ENCODE results near the gene NME2. TPM values are rescaled to one million over a fixed set of nuclear protein-coding genes. Genes with fewer than 3 reads are reported as not detected.

NME2 gene
- total and polyA plus RNA-seq, 2 experiments from 2014 or later = 393 to 585 TPM

DNA sequence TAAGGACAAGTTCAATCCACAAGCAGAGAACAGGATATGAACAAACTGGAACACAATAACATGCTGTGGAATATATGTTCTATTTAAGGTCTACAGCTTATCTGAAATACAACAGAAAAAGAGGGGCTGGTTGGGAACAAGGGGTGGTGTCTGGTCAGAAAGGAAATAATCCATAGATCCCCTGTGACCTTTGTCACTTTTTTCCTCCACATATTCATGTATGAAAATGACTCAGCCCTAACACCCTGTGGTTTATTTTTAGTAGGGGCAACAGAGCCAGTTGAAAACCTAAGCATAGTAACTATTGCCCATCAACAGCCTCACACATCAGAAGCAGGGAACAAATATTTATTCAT, 33.3 kb upstream of the NME2 start:
- Histone ChIP-seq H3K27ac (no peak overlapping the region), H3K27me3 (no peaks in the 10 kb centered on the region), H3K9me3 (ENCODE audit: low read depth) (no peaks in the 10 kb centered on the region), H3K36me3 (no peaks in the 10 kb centered on the region), H3K4me3 (no peak overlapping the region), H3K4me1 (ENCODE audit: low read depth) (no peaks in the 10 kb centered on the region)
- peak in 1 of 2 donors; percentile 13 for DNase-seq (ENCODE audit: low read depth in 1 of 2, low spot score in 1 of 2)
- TF ChIP-seq, protein P1, sequence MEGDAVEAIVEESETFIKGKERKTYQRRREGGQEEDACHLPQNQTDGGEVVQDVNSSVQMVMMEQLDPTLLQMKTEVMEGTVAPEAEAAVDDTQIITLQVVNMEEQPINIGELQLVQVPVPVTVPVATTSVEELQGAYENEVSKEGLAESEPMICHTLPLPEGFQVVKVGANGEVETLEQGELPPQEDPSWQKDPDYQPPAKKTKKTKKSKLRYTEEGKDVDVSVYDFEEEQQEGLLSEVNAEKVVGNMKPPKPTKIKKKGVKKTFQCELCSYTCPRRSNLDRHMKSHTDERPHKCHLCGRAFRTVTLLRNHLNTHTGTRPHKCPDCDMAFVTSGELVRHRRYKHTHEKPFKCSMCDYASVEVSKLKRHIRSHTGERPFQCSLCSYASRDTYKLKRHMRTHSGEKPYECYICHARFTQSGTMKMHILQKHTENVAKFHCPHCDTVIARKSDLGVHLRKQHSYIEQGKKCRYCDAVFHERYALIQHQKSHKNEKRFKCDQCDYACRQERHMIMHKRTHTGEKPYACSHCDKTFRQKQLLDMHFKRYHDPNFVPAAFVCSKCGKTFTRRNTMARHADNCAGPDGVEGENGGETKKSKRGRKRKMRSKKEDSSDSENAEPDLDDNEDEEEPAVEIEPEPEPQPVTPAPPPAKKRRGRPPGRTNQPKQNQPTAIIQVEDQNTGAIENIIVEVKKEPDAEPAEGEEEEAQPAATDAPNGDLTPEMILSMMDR (IDR thresholded peaks at IDR 0.05; ENCODE audit: low read depth, low read length) = no peak

DNA sequence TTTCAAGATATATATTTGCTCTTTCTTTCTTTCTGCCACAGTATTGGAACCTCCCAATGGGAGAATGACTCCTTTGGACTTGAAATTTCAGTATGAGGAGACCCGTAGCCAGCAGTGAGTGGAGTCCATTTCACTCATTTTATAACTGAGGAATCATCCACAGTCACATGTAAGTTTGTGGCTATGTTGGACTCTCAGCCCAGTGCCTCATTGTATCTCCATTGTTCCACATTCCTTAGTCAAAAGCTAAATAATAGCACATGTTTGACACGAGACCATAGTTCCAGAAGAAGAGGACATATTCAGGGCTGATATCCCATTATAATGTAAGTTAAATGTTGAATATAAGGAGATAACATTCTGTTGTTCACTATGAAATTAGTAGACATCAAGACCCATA, 32.8 kb upstream of the NME2 start:
- no peaks in the 10 kb centered on the region for H3K36me3 ChIP-seq
- H3K4me1 ChIP-seq (ENCODE audit: low read depth) = no peaks in the 10 kb centered on the region
- H3K4me3 ChIP-seq = no peak overlapping the region
- H3K27ac ChIP-seq = no peak overlapping the region
- no peaks in the 10 kb centered on the region for H3K27me3 ChIP-seq
- no peaks in the 10 kb centered on the region for H3K9me3 ChIP-seq (ENCODE audit: low read depth)
- TF ChIP-seq, protein P1 (IDR thresholded peaks at IDR 0.05; ENCODE audit: low read depth, low read length) = no peak
- no peak for DNase-seq (ENCODE audit: low read depth in 1 of 2, low spot score in 1 of 2)

DNA sequence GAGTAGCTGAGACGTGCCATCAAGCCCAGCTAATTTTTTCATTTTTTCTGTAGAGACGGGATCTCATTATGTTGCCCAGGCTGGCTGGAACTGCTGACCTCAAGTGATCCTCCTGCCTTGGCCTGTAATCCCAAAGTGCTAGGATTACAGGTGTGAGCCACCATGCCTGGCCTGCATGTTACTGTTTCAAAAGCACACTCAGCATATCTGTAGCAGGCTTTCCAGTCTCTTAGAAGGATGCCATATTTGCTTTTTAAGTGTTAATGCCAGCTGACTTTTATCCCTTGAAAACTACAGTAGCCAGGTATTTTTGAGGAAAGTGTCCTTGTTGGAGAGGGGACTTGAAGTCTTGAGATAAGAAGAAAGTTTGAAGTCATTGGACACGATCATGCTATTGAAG, 30.3 kb upstream of the NME2 start:
- no peaks in the 10 kb centered on the region for H3K9me3 ChIP-seq (ENCODE audit: low read depth)
- no peak overlapping the region for H3K4me3 ChIP-seq
- H3K27me3 ChIP-seq = no peaks in the 10 kb centered on the region
- DNase-seq (ENCODE audit: low read depth in 1 of 2, low spot score in 1 of 2) = no peak
- peaks cover 3% of the 10 kb centered on the region for H3K4me1 ChIP-seq (ENCODE audit: low read depth)
- TF ChIP-seq, protein P1 (IDR thresholded peaks at IDR 0.05; ENCODE audit: low read depth, low read length) = no peak
- no peak overlapping the region for H3K27ac ChIP-seq
- no peaks in the 10 kb centered on the region for H3K36me3 ChIP-seq

DNA sequence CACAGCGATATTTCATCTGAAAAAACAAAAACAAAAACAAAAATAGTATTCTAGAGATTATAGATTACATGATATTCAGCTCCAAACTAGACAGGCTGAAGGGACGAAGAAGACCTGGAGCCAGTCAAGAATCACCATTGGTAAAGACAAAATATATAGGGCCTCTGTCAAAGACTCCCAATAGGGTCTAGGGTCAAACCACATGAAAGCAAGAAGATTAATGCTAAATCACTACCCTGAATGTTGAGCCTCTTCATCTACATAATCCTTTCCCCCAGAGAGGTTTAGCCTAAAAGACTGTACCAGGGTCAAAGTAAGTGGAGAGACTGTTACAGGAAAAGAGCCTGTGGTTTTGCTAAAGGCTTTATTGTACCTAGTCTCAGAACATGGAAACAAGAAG, 23.6 kb upstream of the NME2 start:
- Histone ChIP-seq H3K27me3 (no peaks in the 10 kb centered on the region), H3K36me3 (no peaks in the 10 kb centered on the region), H3K9me3 (ENCODE audit: low read depth) (no peaks in the 10 kb centered on the region), H3K4me1 (ENCODE audit: low read depth) (peaks cover 3% of the 10 kb centered on the region), H3K4me3 (no peak overlapping the region), H3K27ac (no peak overlapping the region)
- DNase-seq (ENCODE audit: low read depth in 1 of 2, low spot score in 1 of 2) = no peak
- TF ChIP-seq, protein P1 (IDR thresholded peaks at IDR 0.05; ENCODE audit: low read depth, low read length) = no peak

DNA sequence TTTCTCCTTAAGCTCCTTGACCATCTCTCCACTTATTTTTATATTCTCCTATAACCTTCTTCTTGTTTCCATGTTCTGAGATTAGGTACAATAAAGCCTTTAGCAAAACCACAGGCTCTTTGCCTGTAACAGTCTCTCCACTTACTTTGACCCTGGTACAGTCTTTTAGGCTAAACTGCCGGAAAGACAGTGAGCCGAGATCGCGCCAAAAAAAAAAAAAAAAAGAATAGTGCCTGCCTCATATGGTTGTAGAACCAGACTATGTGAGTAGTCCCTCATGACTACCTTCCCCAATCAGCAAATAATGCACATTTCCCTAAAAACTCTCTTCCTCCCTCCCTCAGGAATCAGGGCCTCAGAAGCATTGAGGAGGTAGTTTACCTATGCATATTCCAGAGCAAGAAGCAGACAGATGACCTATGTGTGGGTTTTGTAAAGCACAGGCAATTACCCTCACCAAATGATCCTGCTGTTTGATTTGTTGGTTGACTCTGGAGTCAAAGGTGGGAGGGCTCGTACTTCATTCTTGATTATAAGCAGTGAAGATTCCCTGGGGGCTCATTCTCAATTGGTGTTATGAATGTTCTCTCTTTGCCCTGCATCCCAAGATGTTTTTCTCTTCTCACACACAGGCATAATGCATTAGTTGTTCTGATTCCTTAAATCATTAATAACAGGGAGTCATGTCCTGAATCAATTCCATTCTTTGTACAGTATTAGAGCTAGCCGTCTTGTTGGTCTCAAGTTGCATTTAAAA, 21.8 kb upstream of the NME2 start:
- Histone ChIP-seq H3K9me3 (ENCODE audit: low read depth) (no peaks in the 10 kb centered on the region), H3K27me3 (no peaks in the 10 kb centered on the region), H3K4me1 (ENCODE audit: low read depth) (peaks cover 3% of the 10 kb centered on the region), H3K27ac (no peak overlapping the region), H3K36me3 (no peaks in the 10 kb centered on the region), H3K4me3 (no peak overlapping the region)
- DNase-seq (ENCODE audit: low read depth in 1 of 2, low spot score in 1 of 2) = no peak
- TF ChIP-seq, protein P1 (IDR thresholded peaks at IDR 0.05; ENCODE audit: low read depth, low read length) = no peak

Measured in cardiac muscle cell (in vitro differentiated cells and primary cell).